GM21737 (cell line): ENCODE data around the gene AMER2.

Experiments
- ATAC-seq: cut with Tn5 transposase; IDR thresholded peaks from one replicate; pipeline ENCODE4 v1.9.1; 2021; ENCODE audit warnings: mild to moderate bottlenecking, moderate library complexity; ENCODE audit not compliant: unreplicated experiment

The AMER2 gene

GRCh38 chr13:25157681-25158080, 14.4 kb downstream of the AMER2 start:
- no peak for ATAC-seq

- ATAC-seq = no peak
Measured at GRCh38 chr13:25153736-25154135, 18.4 kb downstream of the AMER2 start.

GRCh38 chr13:25151626-25152195, 20.4 kb downstream of the AMER2 start:
- ATAC-seq = no peak

- no peak for ATAC-seq
Measured at GRCh38 chr13:25149711-25150110, 22.4 kb downstream of the AMER2 start.

- ATAC-seq = no peak
Measured at GRCh38 chr13:25148402-25148771, 23.7 kb downstream of the AMER2 start.

GRCh38 chr13:25147638-25148401, 24.3 kb downstream of the AMER2 start:
- no peak for ATAC-seq

GRCh38 chr13:25143706-25144105, 28.4 kb downstream of the AMER2 start:
- ATAC-seq = no peak

GRCh38 chr13:25141042-25141441, 31.0 kb downstream of the AMER2 start:
- no peak for ATAC-seq

- no peak for ATAC-seq
Measured at GRCh38 chr13:25137788-25138115, 34.3 kb downstream of the AMER2 start.

GRCh38 chr13:25136880-25137787, 35.0 kb downstream of the AMER2 start:
- no peak for ATAC-seq

GRCh38 chr13:25135896-25136295, 36.2 kb downstream of the AMER2 start:
- ATAC-seq = no peak

GRCh38 chr13:25132751-25133390, 39.2 kb downstream of the AMER2 start:
- ATAC-seq = no peak

GRCh38 chr13:25131881-25132420, 40.1 kb downstream of the AMER2 start:
- no peak for ATAC-seq

GRCh38 chr13:25130944-25131343, 41.1 kb downstream of the AMER2 start:
- no peak for ATAC-seq

- ATAC-seq = no peak
Measured at GRCh38 chr13:25118378-25118905, 53.6 kb downstream of the AMER2 start.

- no peak for ATAC-seq
Measured at GRCh38 chr13:25117312-25117711, 54.8 kb downstream of the AMER2 start.

GRCh38 chr13:25116044-25116443, 56.0 kb downstream of the AMER2 start:
- ATAC-seq = no peak

GRCh38 chr13:25114220-25114619, 57.9 kb downstream of the AMER2 start:
- ATAC-seq = peak; percentile 76

- ATAC-seq = no peak
Measured at GRCh38 chr13:25112695-25113255, 59.3 kb downstream of the AMER2 start.
